Stimulated activated naive CD4-positive, alpha-beta T cell (primary cell): ENCODE measurements around the gene CCDC88A.

Experiments used
- DNase-seq, 6 experiments: peaks; one replicate each; lab custom pipeline; 2025; lab: John Stamatoyannopoulos, UW

CCDC88A gene

DNA sequence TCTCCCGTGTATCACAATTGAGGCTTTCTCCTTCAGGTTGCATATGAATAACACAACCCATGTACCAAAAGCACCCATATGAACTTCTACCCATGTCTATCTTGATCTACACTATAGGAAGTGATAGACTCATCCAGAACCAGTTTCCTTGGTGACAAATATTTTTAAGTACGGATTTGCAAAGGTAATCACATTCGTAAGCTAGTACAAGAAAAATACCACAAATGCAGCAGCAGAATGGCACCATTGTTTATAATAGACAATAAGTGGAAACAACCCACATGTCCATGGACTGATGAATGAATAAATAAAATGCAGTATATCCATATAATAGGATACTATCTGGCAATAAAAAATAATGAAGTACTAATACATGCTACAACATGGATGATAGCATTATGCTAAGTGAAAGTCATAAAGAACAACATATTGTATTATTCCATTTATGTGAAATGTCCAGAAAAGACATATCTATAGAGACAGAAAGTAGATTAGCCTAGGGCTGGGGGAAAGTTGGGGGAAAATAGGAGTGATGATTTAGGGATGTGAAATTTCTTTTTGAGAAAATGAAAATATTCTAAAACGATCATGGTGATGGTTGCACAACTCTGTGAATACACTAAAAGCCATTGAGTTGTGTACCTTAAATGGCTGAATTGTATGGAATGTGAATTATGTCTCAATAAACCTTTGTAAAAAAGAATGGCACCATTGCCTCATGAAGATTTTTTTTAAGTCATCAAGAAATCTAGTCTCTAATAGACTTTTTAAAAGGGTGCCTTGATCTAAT lies 3.4 kb upstream of the CCDC88A start:
- no peak for DNase-seq

DNA sequence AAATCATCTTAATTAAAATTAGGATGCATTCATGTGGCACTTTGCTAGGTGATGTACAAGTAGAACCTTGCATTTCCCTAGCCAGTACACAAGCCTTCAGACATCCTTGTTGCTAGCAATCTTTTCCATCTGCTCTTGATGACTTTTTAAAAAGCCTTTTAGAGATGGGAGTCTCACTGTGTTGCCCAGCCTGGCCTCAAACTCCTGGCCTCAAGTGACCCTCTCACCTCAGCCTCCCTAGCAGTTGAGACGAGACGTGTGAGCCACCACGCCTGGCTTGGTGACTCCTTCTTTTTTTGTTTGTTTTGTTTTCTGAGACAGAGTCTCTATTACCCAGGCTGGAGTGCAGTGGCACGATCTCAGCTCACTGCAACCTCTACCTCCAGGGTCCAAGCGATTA lies 1.7 kb upstream of the CCDC88A start:
- DNase-seq: no peak

DNA sequence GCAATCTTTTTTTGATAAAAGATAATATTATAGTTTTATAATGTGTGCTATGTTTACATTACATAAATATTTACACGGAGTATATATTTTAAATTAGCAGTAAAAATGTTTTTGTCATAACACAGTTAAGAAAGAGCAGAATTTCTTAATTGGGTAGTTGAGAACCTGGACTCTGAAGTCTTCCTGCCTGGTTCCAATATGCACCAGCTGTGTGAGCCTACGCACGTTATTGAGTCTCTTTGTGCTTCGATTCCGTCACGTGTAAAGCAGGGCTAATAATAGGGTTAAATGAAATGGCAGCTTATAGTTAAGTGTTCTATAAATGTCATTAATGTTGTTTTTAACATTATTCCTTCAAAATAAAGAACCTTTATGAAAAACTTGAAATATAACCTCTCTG lies 1.2 kb upstream of the CCDC88A start:
- DNase-seq: no peak

DNA sequence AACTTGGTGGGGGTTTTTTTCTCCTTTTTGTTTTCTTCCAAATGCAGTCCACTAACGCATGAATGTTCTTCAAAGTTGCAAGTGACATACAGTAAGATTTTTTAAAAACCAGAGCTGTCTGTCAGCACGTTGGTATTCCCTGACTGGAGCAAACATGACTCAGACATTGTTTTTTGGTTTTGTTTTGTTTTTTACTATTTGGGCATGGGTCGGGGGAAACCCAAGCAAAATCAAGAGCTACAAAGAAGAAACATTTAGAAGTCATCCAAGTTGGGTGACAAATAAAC lies 726 bp upstream of the CCDC88A start:
- DNase-seq: no peak

DNA sequence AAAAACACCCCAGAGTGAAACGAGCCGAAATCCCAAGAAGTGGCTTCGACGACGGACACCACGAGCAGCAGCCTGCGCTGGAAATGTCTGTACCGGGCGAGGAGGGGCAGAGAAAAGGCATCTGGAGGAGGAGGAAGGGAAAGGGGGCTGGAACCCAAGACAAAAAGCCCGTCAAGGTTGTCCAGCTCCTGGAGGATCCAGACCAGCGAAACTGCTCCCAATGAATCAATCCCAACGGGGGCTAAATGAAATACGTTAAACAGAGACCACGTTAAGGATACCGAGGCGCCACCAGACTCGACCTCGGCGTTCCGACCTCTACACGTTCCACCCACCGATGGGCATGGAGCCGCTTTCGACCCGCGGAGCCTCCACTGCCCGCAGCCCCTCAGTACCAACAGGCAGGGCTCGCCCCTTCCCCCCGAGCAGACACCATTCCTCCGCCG lies 400 bp downstream of the CCDC88A start:
- peak in 4 of 6 experiments; percentile 10 to 66 (median 46) for DNase-seq

DNA sequence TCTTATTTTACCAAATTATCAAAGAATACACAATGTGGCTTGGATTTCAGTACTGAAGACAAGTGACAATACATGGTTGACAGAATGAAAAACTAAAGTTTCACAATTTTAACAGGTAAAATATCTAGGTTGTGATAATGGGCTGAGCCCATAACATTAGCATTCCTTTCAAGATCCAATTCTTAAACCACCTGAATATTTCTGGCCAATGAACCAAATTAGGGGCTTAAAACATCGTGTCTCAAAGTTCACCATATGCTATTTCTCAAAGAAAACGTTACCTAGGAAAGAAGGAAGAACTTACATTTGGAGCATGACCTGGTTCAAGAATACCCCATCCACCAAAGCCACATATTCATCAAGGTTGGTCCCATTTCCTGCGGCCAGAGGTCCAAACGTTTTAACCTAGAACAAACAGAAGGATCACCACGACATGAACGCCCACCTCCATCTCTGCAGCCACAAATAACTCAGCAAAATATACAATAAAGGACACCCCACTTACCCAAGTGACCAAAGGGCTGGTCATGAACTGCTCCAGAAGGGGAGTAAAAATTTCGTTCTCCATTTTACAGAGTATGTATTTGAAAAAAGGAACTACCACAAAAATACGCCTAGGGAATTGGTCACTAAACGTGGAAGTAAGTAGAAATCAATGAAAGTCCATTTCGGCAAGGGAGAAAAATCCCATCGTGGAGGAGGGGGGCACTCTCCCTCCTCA lies 984 bp downstream of the CCDC88A start:
- peak in 1 of 6 experiments; percentile 32 for DNase-seq

DNA sequence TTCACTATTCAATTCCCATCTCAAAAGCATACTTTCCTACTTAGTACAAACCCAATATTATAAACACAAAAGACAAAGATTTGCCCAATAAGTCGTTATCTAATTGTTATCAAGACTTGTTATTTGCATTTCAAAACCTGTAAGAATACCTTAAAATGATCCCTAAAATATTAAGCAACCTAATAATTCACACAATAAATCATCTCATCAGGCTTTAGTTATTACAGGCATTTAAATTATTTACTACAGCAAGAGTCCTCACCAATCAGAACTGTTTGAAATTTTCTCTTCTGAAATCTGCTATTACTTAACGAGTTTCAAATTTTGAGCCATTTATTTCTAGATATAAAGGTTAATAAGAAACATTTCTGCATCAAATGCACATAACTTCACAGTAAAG lies 1.6 kb downstream of the CCDC88A start:
- no peak for DNase-seq

DNA sequence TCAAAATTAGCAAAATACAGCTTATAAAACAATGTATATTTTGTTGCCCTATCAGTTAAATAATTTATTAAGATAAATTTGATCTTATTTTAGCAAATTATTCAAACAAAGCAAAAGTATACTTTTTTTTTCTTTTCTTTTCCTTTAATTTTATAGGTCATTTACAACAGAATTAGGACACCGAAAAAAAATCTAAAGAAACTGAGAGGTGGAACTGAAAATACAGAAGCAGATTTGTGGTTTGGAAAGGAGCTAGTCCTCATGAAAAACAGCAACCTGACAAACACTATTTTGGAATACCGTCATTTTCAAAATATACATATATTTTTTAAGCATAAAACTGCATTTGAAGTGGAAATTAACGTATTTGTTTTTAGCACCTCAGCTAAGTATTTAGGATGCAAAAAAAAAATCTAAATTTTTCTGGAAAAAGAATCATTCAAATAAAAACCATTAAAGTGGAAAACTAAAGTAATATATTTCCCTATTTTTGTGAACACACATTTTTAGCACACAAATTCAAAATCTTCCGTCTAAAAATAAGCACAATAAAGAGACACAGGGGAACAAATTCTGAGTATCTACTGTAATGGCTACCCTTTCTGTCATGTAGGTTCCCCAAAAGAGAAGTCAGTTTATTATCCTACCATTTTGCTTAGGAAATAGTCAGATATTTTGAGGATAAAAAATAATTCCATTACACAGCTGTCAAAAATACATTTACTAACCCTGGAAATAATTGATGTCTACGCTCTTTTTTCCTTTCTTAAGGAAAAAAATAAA lies 2.7 kb downstream of the CCDC88A start:
- no peak for DNase-seq

DNA sequence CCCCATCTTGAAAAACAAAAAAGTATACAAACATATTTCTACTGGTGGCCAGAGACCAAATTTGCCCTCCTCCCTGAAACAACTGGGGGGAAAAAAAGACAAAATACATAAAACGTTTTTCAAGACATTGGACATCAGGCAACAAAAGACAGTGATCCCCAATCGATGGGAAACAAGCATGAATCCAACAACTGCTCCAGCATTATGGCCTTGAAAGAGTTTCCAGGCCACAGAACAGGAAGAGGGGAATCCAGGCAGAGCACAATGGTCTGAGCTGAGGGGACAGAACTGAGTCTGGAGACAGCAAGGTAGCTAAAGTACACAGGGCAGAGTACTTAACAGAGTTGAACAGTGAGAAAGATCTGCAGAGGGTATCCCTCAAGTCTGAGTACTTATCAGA lies 4.4 kb downstream of the CCDC88A start:
- no peak for DNase-seq

DNA sequence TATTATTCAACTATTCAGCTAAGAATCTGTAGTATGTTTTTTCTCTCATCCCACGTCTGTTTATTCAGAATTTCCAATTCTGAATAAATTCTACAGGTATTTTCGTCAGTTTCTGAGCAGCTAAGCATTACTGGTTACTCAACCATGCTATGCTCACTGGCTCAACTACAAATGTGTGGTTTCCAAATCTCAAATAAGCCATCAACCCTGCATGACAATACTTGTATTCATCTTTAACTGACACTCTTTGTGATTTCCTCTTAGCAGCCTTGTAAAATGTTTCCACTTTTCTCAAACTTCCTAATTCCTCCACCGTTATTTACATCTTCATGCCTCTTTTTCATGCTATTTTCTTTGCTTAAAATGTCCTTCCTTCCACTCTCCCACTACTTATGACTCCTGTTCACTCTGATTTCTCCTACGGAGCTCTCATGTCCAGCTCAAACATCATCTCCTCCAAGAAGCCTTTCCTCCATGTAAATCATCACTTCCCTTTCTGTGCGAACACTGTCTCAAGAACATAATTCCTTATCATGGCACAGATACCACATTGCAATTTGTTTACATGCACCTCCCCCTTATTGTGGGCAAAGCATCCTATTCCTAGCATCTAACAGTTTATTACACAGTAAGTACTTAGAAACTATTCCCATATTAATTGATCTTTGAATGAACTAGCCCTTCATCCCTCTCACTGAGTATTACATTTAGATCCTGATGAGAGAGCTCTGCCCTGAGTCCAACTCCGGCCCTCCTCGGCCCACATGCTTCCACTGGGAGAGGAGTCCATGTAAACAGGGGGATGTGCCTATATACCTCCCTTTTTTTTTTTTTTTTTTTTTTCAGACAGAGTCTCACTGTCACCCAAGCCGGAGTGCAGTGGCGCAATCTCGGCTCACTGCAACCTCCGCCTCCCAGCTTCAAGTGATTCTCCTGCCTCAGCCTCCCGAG lies 10.5 kb downstream of the CCDC88A start:
- DNase-seq: no peak

DNA sequence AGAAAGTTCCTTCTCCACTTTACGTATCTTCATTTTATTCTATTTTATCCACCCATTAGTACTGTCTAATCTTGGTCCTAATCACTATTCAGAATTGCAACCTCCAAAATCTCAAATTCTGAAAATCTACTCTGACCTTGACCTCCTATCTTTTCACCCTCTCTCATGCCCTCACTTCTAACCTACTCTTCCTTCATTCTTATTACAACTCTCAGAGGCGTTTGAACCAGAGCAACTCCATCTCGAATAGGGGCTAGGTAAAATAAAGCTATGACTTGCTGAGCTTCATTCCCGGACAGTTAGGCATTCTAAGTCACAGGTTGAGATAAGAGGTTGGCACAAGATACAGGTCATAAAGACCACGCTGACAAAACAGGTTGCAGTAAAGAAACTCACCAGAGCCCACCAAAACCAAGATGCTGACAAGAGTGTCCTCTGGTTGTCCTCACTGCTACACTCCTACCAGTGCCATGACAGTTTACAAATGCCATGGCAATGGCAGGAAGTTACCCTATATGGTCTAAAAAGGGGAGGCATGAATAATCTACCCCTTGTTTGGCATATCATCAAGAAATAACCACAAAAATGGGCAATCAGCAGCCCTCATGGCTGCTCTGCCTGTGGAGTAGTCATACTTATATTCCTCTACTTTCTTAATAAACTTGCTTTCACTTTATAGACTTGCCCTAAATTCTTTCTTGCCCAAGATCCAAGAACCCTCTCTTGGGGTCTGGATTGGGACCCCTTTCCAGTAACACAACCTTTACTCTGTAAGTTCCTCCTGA lies 11.4 kb downstream of the CCDC88A start:
- no peak for DNase-seq

DNA sequence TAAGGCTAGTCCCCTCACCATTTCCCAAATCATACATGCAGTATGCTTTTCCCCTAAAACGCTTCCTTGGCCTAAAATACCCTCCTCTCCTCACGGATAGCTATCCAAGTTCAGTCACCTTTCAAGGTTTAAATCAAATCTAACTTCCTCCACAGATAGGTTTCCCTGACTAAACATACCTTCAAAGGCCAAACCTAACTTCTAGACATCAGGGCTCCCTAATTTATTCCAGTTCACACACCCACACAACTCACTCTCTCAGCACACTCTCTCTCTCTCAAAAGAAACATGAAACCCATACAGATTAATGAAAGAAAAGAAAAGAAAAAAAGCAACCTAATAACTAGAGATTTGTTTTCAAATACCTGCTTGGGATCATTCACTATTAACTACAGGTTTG lies 14.5 kb downstream of the CCDC88A start:
- DNase-seq: no peak

DNA sequence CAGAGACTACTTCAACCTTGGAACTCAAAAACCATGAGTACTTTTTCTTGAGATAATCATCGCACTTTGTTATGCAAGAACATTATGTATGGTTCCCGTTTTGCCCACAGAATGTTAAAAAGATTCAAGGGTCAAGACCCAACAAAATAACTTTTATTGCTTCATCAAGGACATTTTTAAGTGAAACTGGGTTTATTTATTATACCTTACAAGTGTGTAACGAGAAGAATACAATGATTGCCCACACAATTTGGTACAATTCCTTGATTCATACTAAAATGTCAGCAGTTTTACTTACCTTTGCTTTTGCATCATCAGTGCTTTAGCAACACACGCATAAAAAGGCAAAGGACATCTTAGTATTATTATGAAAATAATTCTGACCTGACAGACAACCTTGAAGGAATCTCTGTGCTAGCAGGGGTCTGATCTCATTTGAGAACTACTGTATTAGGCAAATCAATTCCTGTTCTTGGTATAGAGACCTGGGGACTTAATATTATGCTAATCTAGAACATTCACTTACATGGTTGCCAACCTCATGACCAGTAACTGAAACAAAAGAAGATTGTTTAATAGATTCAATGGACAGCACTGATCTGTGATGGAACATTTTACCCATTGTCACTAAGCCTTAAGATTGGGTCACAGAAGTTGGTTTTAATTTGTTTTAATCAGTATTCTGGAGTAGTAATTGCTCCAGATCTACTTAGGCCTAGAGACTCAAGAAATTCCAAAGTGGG lies 16.2 kb downstream of the CCDC88A start:
- DNase-seq: no peak

DNA sequence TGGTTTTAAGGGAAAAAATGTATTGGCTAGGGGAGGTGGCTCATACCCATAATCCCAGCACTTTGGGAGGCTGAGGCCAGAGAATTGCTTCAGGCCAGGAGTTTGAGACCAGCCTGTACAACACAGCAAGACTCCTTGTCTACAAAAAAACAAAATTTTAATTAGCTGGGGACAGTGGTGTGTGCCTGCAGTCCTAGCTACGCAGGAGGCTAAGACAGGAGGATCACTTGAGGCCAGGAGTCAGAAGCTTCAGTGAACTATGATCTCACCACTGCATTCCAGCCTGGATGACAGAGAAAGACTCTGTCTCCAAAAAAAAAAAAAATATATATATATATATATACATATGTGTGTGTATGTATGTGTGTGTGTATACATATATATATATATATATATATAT lies 18.5 kb downstream of the CCDC88A start:
- DNase-seq: no peak

DNA sequence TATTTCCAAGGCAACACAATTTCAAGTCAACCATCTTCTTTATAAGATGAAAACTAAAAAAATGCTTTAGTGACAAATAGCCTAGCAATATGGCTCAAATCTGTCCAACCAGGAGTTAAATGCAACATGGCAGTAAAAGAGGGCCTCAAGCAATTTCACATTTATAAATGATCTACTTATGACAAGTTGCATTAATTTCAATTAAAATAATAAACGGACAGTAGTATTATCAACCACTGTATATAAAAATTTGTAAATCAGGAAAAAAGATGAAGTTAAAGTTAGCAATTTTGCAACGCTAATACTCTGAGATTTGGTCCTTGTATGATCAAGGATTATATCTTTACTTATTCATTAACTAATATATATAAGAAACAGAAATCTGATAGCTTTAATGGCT lies 19.3 kb downstream of the CCDC88A start:
- DNase-seq: no peak

DNA sequence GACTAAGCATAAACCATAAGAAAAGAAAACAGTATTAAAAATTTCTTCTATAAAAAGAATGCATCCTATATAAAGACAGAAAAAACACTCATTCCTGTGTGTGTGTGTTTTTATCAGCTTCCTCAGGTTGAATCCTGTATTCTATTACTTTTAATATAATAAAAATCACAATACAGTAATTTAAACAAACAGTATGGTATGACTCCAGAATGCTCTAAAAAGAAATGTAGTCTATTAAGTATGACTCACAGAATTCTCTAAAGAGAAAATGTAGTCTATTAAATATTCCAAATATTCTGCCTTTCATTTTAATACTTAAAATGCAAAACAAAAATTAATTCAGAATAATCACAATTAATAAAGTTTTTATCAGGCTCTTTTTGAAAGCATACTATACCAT lies 19.8 kb downstream of the CCDC88A start:
- no peak for DNase-seq

DNA sequence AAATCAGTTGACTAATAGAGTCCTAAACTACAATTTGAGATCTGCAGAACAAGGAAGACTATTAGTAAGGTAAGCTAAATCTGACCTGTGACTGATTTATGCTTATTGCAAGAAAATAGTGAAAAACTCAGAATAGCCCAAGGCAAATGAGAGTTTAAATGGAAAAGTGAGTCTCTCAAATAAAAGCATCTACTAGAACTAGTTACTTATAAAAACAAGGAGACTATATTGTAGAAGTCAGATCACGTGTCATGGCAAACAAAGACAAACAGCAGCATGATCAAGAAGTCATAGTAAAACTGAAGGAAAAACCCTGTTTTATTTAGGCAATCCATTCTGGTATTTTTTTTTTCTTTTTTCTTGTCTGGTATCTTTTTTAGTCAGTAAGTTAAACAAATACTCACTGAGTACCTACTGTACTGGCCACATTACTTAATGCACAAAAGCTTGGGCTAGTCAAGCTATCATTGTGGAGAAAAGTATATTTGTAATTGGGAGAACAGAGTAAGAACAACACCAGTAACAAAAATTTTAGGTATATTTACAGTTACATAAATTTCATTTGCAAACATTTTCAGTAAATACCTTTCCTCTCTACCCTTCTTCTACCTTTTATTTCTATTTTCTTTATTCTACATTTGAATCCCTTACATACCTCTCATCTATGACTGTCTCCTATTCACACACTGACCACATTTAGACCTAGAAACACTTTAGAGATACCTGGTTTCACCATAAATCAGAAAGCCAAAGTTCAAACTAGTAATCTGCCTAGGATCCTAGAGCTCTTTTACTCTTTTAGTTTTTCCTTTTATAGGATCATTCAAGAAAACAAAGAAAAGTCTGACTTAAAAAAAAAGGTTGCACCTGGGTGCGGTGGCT lies 23.7 kb downstream of the CCDC88A start:
- DNase-seq: no peak

DNA sequence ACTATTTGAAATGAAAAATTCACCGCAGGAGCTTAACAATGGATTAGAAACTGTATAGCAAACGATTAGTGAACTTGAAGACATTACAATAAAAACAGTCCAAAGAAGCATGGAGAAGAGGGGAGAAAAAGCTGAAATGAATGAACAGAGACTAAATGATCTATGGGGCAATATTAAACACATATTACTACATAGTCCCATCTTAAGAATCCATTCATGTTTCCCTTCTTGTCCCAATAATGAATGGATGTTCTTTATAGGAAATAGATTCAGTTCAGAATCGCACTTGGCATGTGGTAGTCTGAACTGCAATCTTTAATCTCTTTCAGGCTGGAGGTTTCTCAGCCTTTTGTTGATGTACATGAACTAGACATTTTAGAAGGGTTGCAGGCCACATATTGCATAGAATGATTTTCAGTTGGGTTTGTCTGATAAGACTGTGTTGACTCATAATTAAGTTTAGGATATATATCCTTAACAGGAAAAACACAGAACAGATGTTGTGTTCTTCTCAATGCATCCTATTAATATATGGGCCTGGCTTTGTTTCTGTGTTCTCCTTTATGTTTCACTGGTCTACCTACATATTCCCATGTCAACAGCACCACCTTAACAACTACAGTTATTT lies 27.9 kb downstream of the CCDC88A start:
- DNase-seq: no peak

DNA sequence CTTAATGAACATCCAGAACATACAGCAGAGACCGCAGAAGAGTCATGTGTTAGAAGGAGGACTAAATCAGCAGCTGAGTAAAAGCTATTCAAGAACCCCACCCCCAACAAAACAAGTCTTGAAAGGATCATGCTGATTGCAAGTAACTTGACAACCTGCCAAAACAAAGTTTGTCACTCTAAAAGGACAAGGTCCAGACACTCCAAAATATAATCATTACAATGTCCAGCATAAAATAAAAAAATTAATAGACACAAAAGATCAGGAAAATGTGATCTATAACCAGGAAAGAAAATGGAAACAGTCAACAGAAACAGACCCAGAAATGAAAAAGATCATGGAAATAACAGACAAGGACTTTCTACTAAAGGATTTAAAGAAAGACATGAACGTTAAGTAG lies 28.5 kb downstream of the CCDC88A start:
- DNase-seq: no peak
